Measurements from ENCODE around the gene ACP7.

GRCh38 chr19:39125554-39126311 lies 41.6 kb downstream of the ACP7 start, which contains the start of gene PAK4:
- TF ChIP-seq CTCF (IDR thresholded peaks at IDR 0.05; ENCODE audit: extremely low read depth in 1 of 2, insufficient read depth in 1 of 2, low read depth in 1 of 2, low read length in 2 of 2), result no peak
- peak; percentile 71 for TF ChIP-seq POLR2A (IDR thresholded peaks at IDR 0.05; ENCODE audit: low read depth, low read length)
- no peak for TF ChIP-seq EZH2 (IDR thresholded peaks at IDR 0.05; ENCODE audit: borderline replicate concordance, low read depth, low read length, severe bottlenecking)
- TF ChIP-seq MAX (IDR thresholded peaks at IDR 0.05; ENCODE audit: insufficient read depth, insufficient read length), result no peak
- peak; percentile 63 for TF ChIP-seq POLR2AphosphoS5 (IDR thresholded peaks at IDR 0.05; ENCODE audit: insufficient read depth, low read depth, low read length)
- no peak for TF ChIP-seq JUN (IDR thresholded peaks at IDR 0.05; ENCODE audit: borderline replicate concordance, insufficient read depth, insufficient read length, low read depth)
- TF ChIP-seq MYC (IDR thresholded peaks at IDR 0.05; ENCODE audit: low read depth, low read length), result no peak
